DND-41 (cell line): ENCODE measurements around the gene SEC22A.
A peak's percentile ranks its signal among the peaks of the same experiment; 100 is the strongest.

ENCODE experiments used
- ATAC-seq: fragments of 200-7000 bp; cut with Tn5 transposase; 3 replicates; pipeline ENCODE4 v1.9.1; 2021; ENCODE audit warnings: low read depth; ENCODE audit not compliant: insufficient read depth
- DNase-seq: peaks from one replicate; pipeline ENCODE4 v3.0.0-alpha.2; 2020
- H2AFZ ChIP-seq: 2 replicates; pipeline ENCODE4 v1.6.0; 2012; ENCODE audit warnings: low read depth, low read length
- H3K27ac ChIP-seq: 2 replicates; pipeline ENCODE4 v1.5.1; 2012; ENCODE audit warnings: low read length, inconsistent platforms
- H3K27me3 ChIP-seq: fragments of 200-600 bp; sonication (generic); 2 replicates; pipeline ENCODE4 v1.6.0; 2012; ENCODE audit warnings: low read length, mild to moderate bottlenecking, inconsistent platforms; ENCODE audit not compliant: insufficient read depth, poor library complexity
- H3K36me3 ChIP-seq: 2 replicates; pipeline ENCODE4 v1.5.1; 2012; ENCODE audit warnings: low read length, inconsistent platforms; ENCODE audit not compliant: insufficient read depth
- H3K4me1 ChIP-seq: 2 replicates; pipeline ENCODE4 v1.5.1; 2012; ENCODE audit warnings: mild to moderate bottlenecking, low read length; ENCODE audit not compliant: insufficient read depth
- H3K4me2 ChIP-seq: 2 replicates; pipeline ENCODE4 v1.6.0; 2012; ENCODE audit warnings: mild to moderate bottlenecking, moderate library complexity, low read length, inconsistent platforms; ENCODE audit not compliant: insufficient read depth
- H3K4me3 ChIP-seq, 2 experiments: fragments of 200-600 bp in 1 of 2; shearing (Covaris generic) in 1 of 2; 2 replicates each; pipeline ENCODE4 v1.5.1; 2012 to 2016; ENCODE audit warnings: inconsistent platforms in 2 of 2, low read length in 2 of 2, mild to moderate bottlenecking in 2 of 2, low read depth in 1 of 2, moderate library complexity in 1 of 2
- H3K79me2 ChIP-seq: 2 replicates; pipeline ENCODE4 v1.6.0; 2012; ENCODE audit warnings: low read length, inconsistent platforms; ENCODE audit not compliant: insufficient read depth
- H3K9ac ChIP-seq: 2 replicates; pipeline ENCODE4 v1.6.0; 2012; ENCODE audit warnings: low read depth, mild to moderate bottlenecking, inconsistent platforms, low read length, moderate library complexity
- H3K9me3 ChIP-seq: 2 replicates; pipeline ENCODE4 v1.5.1; 2012; ENCODE audit warnings: low read length, moderate library complexity, mild to moderate bottlenecking, inconsistent platforms; ENCODE audit not compliant: insufficient read depth, severe bottlenecking
- H4K20me1 ChIP-seq: 2 replicates; pipeline ENCODE4 v1.6.0; 2012; ENCODE audit warnings: low read length; ENCODE audit not compliant: insufficient read depth
- EZH2 ChIP-seq: IDR thresholded peaks from 3 replicates; pipeline ENCODE4 v1.6.1; 2012; ENCODE audit warnings: borderline replicate concordance, low read depth, mild to moderate bottlenecking, moderate library complexity, low read length, inconsistent platforms; ENCODE audit not compliant: severe bottlenecking
- TF ChIP-seq, protein P1 (sequence below): IDR thresholded peaks from 2 replicates; pipeline ENCODE4 v1.5.1; 2012; ENCODE audit warnings: borderline replicate concordance, low read length, moderate library complexity, mild to moderate bottlenecking; ENCODE audit not compliant: poor library complexity, severe bottlenecking; ENCODE audit errors: extremely low read depth

SEC22A gene

DNA sequence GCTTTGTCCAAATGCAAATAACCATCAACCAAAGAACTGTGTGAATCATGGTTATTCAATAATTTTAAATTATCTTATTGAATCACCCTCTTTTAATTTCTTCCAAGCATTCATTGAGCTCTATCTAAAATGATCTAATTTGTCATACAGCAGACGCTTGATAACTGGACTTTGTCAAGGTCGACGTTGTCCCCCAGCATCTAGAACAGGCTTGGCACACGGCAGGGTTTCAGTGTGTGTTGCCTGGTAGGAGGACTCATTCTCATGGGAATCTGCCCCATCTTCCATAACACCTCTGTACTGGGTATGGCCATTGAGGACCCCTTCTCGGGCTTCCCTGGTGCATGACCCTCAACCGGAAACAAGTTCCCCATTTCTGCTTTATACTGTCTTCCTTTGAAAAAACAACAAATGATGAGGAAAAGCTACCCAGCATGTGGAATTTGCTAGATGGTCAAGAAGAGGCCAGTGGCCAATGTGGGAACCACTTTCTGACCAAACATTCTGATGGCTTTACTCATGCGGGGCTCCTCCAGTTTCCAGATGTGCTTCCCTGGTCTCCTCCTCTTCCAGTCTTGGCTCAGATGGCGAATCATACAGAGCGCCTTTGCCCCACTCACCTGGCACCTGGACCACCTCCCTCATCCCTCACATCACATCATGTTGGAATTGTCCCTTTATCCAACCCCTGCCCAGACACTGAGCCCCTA, 41.7 kb upstream of the SEC22A start:
- peaks cover under 1% of the 10 kb centered on the region for H3K9me3 ChIP-seq
- no peak overlapping the region for H3K4me2 ChIP-seq
- H3K79me2 ChIP-seq, result no peaks in the 10 kb centered on the region
- no peak overlapping the region for H3K4me3 ChIP-seq
- DNase-seq, result no peak
- peaks cover 48% of the 10 kb centered on the region for H3K36me3 ChIP-seq
- no peak for ATAC-seq
- H2AFZ ChIP-seq, result no peak overlapping the region
- no peaks in the 10 kb centered on the region for H3K4me1 ChIP-seq
- H4K20me1 ChIP-seq, result no peaks in the 10 kb centered on the region
- no peak overlapping the region for H3K9ac ChIP-seq
- H3K27ac ChIP-seq, result no peak overlapping the region
- TF ChIP-seq EZH2, result no peak
- TF ChIP-seq, protein P1, sequence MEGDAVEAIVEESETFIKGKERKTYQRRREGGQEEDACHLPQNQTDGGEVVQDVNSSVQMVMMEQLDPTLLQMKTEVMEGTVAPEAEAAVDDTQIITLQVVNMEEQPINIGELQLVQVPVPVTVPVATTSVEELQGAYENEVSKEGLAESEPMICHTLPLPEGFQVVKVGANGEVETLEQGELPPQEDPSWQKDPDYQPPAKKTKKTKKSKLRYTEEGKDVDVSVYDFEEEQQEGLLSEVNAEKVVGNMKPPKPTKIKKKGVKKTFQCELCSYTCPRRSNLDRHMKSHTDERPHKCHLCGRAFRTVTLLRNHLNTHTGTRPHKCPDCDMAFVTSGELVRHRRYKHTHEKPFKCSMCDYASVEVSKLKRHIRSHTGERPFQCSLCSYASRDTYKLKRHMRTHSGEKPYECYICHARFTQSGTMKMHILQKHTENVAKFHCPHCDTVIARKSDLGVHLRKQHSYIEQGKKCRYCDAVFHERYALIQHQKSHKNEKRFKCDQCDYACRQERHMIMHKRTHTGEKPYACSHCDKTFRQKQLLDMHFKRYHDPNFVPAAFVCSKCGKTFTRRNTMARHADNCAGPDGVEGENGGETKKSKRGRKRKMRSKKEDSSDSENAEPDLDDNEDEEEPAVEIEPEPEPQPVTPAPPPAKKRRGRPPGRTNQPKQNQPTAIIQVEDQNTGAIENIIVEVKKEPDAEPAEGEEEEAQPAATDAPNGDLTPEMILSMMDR, result no peak
- H3K27me3 ChIP-seq, result no peaks in the 10 kb centered on the region

DNA sequence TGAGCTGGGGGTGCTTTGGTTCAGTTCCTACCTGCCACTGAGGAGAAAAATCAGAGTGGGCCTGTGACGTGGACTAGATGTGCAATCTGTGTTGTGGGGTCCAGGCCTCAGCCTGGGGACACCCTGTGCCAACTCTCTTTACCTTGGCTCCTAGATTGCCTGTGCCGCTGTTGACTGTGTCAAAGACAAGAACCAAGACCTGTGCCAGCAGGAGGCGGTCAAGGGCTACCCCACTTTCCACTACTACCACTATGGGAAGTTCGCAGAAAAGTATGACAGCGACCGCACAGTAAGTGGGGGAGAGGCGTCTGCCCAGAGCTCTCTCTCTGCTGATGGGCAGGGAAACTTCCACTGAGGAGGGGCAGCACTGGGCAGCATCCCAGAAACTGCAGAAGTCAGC, 40.6 kb upstream of the SEC22A start:
- Histone ChIP-seq H3K4me3 (no peak overlapping the region), H3K79me2 (no peaks in the 10 kb centered on the region), H2AFZ (no peak overlapping the region), H3K9ac (no peak overlapping the region), H3K4me1 (no peaks in the 10 kb centered on the region), H3K27ac (no peak overlapping the region), H3K9me3 (peaks cover 2% of the 10 kb centered on the region), H3K36me3 (peaks cover 45% of the 10 kb centered on the region), H3K27me3 (no peaks in the 10 kb centered on the region), H4K20me1 (no peaks in the 10 kb centered on the region), H3K4me2 (no peak overlapping the region)
- ATAC-seq, result 0 out of 3 replicates have a peak, but pooled peaks have one; percentile 17
- TF ChIP-seq EZH2, result no peak
- TF ChIP-seq, protein P1, result peak; percentile 27
- no peak for DNase-seq

DNA sequence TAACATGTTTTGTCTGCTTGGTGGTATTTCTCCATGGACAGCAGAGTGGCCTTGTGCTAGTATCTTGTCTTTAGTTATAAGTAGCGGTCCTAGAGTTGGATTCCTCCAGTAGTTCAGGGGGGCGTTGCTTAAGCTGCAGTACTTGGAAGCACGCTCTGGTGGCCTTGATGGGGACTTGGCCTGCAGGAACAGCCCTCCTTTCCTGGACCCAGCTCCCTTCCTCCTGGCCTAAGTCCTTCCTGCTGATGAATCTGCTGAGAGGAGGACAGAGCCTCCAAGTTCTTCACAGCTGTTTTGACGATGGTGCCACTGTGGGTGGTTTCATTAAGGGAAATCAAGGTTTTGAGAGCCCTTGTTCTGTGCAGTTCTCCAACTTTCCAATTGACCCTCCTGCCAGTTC, 38.6 kb upstream of the SEC22A start:
- H3K9me3 ChIP-seq, result peaks cover 2% of the 10 kb centered on the region
- H3K27ac ChIP-seq, result no peak overlapping the region
- peaks cover 41% of the 10 kb centered on the region for H3K36me3 ChIP-seq
- no peak for DNase-seq
- no peaks in the 10 kb centered on the region for H3K27me3 ChIP-seq
- no peak overlapping the region for H2AFZ ChIP-seq
- H4K20me1 ChIP-seq, result no peaks in the 10 kb centered on the region
- H3K4me2 ChIP-seq, result no peak overlapping the region
- no peak overlapping the region for H3K4me3 ChIP-seq
- ATAC-seq, result no peak
- TF ChIP-seq EZH2, result no peak
- TF ChIP-seq, protein P1, result no peak
- no peaks in the 10 kb centered on the region for H3K4me1 ChIP-seq
- H3K79me2 ChIP-seq, result no peaks in the 10 kb centered on the region
- H3K9ac ChIP-seq, result no peak overlapping the region
